DMS53 (cell line): Measurements from ENCODE around the gene ADH7.
"Not testable (repeated sequence)": the region's sequence is repeated elsewhere in the genome, so short reads cannot be mapped to it uniquely, and the experiment has no call there.

Experiments
- DNase-seq: peaks from one replicate; lab custom pipeline; 2025; lab: John Stamatoyannopoulos, UW

Gene ADH7

GRCh38 chr4:99379571-99379970 lies 55.6 kb downstream of the ADH7 start:
- no peak for DNase-seq

GRCh38 chr4:99378876-99379275 lies 56.3 kb downstream of the ADH7 start:
- DNase-seq: no peak

GRCh38 chr4:99377341-99377740 lies 57.8 kb downstream of the ADH7 start:
- DNase-seq: peak; percentile 46

DNA sequence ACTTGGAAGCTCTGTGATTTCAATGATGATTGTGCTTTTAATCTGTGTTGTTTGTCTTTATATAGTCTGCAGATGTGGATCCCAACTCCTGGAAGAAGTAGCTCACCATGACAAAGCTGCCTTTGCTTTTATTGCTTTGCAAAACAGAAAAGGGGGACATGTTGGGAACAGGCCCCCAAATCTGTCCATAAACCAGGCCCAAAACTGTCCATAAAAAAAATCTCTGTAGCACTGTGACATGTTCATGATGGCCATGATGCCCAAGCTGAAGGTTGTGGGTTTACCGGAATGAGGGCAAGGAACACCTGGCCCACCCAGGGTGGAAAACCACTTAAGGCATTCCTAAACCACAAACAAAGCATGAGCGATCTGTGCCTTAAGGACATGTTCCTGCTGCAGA lies 62.7 kb downstream of the ADH7 start:
- not testable (repeated sequence) for DNase-seq

GRCh38 chr4:99367817-99368216 lies 67.3 kb downstream of the ADH7 start:
- not testable (repeated sequence) for DNase-seq

DNA sequence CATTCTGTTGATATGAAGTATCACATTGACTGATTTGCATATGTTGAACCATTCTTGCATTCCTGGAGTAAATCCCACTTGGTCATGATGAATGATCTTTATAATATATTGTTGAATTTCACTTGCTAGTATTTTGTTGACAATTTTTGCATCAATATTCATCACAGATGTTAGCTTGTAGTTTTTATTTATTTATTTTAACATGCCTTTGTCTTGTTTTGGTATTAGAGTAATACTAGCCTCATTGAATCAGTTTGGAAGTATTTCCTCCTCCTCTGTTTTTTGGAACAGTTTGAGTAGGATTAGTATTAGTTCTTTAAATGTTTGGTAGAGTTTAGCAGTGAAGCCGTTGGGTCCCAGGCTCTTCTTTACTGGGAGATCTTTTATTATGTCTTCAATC lies 68.7 kb downstream of the ADH7 start:
- DNase-seq: no peak

DNA sequence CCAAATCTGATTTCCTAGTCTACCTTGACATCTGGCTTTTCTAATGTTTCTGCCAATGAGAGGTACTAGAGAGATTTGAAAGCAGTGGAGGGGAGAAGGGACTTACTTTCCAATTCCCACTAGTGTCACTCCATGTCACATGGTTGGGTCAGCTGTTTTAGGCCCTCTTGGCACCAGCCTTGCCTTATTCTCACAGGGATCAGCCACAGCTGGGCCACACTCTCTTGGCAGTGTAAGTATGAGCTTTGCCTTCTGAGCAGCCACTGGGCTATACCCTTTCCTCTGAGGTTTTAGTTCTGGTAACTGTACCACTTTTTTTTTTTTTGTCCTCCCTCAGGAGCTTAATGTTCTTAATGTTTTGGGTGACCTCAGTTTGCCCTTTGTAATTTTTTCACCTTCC lies 72.4 kb downstream of the ADH7 start:
- peak; percentile 1 for DNase-seq
